Fibroblast of skin of back (primary cell): Measurements from ENCODE around the gene RTCA.
"Not testable (repeated sequence)": the region's sequence is repeated elsewhere in the genome, so short reads cannot be mapped to it uniquely, and the experiment has no call there.

Experiments
- DNase-seq: peaks from one replicate; pipeline ENCODE4 v3.0.0-alpha.2; 2013

The RTCA gene

GRCh38 chr1:100309863-100310262, 43.8 kb downstream of the RTCA start:
- no peak for DNase-seq

DNA sequence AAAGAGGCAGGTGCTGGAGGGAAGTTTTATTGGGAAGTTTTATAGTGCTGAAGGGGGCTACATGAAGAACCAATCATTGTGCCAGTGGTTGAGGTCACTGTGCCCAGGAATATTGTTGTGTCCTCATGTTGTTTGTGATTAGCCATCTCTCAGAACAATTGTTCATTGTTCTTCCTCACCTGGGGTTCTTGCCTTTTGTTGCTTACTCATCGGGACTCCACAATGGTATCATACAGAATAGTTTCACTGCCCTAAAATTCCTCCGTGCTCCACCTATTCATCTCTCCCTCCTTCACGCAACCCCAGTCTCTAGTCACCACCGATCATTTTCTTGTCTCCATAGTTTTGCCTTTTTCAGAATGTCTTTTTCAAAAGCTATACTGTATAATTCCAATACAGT, 47.4 kb downstream of the RTCA start:
- DNase-seq = no peak

GRCh38 chr1:100316622-100317021, 50.6 kb downstream of the RTCA start:
- no peak for DNase-seq

GRCh38 chr1:100320311-100321099, 54.5 kb downstream of the RTCA start:
- DNase-seq = no peak

- no peak for DNase-seq
Observed at GRCh38 chr1:100321100-100321493, 55.1 kb downstream of the RTCA start.

DNA sequence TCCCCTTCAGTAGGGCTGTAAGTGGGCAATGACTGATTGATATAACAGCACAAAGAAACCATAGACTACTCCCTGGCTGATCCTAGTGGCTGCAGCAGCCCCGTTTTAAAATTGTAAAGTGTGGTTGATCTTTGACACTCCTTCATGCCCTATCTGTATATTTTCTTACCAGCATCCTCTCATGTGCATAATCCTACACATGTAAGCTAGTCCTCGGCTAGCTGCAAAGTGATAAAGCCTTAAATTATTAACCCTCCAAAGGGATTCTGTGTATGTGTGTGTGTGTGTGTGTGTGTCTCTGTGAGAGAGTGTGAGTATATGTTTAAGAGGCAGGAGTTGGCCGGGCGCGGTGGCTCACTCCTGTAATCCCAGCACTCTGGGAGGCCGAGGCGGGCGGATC, 55.5 kb downstream of the RTCA start:
- DNase-seq = no peak

DNA sequence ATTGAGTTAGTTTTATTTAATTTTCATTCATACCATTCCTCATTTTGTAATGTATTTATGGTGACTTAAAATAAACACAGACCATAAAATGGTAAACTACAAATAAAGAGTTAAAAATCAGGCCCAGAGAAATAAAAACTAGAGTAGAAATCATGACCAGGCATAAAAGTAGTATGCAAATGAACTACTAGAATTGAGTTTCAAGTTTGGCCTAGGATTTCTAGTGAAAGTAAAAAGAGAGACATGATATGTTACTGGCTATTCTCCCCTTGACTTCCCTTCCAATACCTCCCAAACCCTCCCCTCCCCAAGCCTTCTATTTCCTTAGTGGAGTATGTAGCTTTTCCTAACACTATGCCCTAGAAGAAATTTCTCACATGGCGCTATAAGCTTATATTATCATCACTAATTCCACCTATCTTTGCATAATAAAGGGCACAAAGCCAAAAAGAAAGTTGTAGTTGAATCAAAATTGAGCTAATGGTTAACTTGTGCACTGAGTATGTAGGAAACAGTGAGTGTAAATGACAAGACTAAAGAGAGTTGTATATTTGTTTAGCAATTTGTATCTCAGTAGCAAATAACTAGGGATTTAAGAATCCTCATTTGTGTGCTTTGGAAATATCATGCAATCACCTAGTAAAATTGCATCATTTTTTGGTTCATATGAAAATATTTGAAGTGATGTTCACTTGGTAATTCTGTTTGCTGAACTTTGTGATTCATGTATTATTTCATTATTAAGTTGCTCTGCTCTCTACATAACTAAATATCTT, 56.6 kb downstream of the RTCA start:
- peak; percentile 35 for DNase-seq

- DNase-seq = no peak
Observed at GRCh38 chr1:100323419-100324106, 57.5 kb downstream of the RTCA start.

DNA sequence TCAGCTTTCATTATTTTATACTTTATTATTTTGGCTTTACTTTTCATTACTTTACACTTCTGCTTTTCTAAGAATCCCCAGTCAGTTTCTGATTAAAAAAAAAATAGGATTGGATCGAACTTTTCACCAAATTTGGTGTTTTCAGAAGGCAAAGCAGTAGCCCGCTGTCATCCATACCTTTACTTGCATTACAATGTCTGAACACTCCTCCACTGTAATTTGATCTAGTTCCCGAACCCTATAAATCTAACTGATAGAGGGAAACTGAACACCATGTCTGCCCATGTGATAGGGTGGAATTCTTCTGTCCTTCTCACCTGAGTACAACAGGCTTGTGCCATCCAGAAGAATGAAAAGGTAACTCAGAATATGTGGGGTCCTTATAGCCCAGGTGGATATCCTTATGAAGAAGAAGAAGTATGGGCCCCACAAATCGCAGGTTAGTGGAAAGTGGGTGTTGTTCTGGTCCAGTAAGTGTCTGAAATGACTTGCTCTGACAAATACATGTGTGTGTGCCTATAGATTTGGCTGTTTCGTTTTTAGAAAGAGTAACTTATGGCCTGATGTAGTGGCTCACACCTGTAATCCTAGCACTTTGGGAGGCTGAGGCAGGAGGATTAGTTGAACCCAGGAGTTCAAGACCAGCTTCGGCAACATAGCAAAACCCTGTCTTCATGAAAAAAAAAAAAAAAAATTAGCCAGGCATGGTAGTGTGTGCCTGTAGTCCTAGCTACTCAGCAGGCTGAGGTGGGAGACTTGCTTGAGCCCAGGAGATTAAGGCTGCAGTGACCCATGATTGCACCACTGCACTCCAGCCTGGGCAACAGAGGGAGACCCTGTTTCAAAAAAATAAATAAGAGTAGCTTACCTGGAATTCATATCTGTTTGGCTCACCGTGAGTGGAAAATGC, 59.7 kb downstream of the RTCA start:
- DNase-seq = no peak

DNA sequence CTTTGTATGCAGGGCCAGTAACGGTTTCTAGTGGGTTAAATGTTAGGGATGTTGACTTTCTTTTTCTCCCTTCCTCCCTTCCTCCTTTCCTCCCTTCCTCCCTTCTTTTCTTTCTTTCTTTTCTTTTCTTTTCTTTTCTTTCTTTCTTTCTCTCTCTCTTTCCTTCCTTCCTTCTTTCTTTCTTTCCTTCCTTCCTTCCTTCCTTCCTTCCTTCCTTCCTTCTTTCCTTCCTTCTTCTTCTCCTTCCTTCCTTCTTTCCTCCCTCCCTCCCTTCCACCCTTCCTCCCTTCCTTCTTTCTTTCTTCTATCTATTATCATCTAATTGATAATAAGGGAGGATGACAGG, 60.3 kb downstream of the RTCA start:
- not testable (repeated sequence) for DNase-seq

DNA sequence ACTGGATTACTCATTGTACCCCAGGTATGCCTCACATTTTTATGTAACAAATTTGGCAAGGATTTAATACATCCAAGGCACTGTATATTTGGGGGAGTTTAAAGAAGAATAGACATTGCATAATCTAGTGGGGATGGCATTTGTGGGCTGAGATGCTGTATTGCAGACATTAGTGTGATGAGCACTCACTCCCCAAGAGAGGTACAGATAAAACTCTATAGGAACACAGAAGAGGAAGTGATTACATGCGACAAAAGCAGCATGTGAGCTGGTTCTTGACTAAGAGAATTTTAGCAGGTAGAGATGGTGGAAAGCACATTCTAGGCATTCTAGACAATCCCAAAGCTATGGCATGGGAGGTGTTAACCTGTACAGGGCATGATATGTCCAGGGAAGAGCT, 62.1 kb downstream of the RTCA start:
- no peak for DNase-seq

DNA sequence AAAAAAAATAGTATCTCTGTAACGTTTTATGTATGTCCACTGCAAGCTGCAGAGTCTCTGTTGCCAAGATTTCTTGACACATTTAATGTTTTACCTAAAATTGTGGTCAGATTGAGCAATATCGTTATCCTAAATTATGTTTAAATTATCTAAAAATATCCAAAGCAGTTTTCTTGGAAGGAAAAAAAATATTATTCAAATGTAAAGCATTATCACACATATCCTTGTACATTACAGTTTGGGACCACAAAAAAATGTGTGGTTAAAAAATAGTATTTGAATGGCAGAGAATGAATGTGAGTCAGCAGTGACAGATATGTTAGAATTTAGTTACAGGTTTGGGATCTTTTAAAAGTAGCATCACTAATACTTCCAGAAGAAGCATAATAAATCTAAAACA, 65.1 kb downstream of the RTCA start:
- DNase-seq = peak; percentile 17

DNA sequence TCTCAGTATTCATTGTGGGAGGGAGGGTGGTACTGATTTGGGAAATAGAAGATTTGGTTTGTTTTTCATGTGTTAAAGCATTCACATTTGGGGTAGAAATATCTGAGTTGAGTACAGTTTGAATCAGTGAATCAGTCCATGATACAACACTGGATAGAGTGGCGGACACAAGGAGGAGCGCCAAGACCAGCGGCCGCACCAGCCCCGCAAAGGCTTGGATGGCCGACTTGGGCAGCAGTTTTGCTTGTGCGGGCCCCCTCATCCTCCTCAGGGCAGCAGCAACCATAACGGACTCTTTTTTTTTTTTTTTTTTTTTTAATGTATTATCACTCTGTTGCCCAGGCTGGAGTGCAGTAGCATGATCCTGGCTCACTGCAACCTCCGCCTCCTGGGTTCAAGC, 66.3 kb downstream of the RTCA start:
- no peak for DNase-seq

DNA sequence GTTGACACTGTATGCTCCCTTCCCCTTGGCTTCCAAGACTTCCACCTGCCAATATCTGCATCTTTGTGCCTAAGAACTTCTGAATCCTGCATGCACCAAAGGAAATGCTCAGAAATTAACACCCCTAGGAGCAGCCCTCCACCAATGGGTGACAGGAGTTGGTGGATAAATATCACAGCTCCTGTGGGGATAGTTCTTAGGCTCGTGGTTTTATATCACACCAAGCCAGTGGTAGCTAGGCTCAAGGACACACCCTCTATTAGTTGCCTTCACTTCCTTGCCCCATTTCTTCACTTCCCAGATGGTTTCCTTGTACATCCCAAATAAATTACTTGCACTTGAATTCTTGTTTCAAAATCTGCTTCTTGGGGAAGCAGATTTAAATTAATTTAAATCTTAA, 69.4 kb downstream of the RTCA start:
- DNase-seq = no peak

DNA sequence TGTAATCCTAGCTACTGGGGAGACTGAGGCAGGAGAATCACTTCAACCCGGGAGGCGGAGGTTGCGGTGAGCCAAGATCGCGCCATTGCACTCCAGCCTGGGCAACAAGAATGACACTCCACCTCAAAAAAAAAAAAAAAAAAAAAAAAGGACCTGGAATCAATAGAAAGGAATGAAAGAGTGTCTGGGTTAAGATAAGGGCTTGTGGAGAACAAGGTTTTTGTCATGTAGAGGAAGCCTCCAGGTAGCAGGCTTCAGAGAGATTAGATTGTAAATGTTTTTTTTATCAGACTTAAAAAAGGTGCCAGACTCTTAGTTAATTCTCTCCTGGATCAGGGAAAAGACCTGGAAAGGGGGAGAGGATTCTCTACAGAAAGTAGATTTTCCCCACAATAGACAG, 71.9 kb downstream of the RTCA start:
- DNase-seq = not testable (repeated sequence)

- DNase-seq = not testable (repeated sequence)
Observed at GRCh38 chr1:100339735-100340134, 73.7 kb downstream of the RTCA start.

GRCh38 chr1:100340494-100340893, 74.5 kb downstream of the RTCA start:
- DNase-seq = no peak

DNA sequence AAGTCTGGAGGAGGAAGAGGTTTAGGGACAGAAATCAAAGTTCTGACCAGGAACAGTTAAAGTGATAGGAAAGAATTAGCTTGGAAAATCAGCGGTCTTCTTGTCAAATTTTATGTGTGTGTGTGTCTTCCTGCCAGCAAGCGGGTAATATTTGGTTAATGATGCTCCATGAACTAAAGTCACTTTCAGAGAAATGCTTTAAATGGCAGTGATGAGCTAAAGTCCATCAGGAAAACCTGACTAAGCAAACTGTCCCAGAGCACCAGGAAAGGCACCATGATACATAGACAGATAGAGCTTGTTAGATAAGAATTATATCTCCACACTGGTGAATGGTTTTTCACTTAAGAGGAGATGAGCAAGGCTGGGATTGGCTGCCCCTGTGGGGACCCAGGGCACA, 76.3 kb downstream of the RTCA start:
- DNase-seq = no peak
